OCI-M2 (cell line): ENCODE data around the gene GRIA4.
"Not testable (repeated sequence)": the region's sequence is repeated elsewhere in the genome, so short reads cannot be mapped to it uniquely, and the experiment has no call there.

Source experiments
- DNase-seq: peaks from one replicate; lab custom pipeline; 2025; ENCODE audit not compliant: unreplicated experiment; lab: John Stamatoyannopoulos, UW

GRIA4 gene

DNA sequence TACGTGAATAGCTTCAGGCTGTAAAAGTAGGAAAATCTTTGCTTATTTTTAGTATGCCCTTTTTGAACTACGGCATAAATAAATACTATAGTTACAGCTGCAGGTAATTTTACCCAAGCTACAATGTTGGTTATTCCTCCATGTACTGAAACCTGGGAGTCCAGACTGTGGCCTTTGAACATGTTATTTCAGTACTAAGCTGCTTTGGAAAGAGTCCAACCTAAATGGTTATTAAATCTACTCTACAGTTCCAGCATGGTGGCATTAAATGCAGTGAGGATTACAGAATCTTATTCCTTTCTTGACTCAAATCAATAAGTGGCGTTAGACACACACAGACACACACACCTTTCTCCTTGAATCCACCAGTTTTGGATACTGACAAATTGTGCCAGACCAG lies 247.1 kb downstream of the GRIA4 start:
- DNase-seq: no peak

DNA sequence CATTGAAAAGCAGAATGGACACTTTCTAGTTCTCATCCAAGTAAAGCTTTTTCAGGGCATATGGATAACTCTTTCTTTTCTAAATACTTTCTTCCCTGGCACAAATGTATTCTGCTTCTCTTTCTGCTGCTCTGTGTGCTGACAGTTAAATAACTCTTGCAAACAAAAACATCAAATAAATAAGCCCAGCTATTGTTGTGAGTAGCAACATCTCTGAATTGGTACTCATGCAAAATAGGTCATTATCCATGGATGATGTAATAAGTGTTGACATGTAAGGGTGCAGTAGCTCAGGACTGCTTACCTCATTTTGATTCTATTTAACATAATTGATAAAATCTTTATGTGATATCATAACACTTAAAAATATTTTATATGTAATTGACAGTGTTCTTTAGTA lies 247.9 kb downstream of the GRIA4 start:
- DNase-seq: no peak

- no peak for DNase-seq
Observed at GRCh38 chr11:105858841-105859240, 249.0 kb downstream of the GRIA4 start.

- DNase-seq: no peak
Observed at GRCh38 chr11:105860105-105860504, 250.2 kb downstream of the GRIA4 start.

DNA sequence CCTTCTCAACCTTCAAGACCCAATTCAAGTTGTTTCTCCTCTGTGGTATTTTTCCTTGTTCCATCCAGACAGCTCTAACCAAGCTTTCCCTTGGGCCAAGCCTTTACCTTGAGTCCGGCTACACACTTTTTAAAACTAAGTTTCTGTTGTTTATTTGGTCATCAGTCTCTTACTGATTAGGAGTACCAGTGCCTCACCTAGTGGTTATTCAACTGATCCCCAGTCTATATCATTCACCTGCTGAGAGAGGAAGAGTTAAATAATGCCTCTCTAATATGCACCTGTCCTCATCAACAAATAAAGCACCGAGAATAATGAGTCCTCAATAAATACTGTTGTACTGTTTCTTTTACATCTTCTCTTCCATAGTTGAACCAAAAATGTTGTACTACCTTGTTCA lies 251.4 kb downstream of the GRIA4 start:
- no peak for DNase-seq

GRCh38 chr11:105862736-105863367 lies 253.0 kb downstream of the GRIA4 start:
- DNase-seq: no peak

DNA sequence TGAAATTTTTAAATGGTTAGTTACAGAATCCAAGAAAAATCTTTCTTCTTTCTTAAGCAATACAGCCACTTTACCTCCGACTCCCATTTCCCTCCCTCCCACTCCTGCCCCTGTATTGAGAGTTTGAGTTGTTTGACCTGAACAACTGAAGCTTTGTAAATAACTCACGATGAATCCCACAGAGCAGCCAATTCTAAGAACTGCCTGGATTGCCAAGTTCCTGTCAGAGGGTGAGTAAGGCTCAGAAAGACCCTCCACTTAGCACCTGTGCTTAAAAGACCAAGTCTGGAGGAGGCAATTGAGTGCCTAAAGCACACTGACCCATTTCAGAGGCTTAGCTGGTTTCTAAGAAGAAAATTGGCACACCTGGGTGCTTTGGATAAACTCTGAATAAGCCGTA lies 253.7 kb downstream of the GRIA4 start:
- DNase-seq: no peak

- DNase-seq: no peak
Observed at GRCh38 chr11:105867742-105868141, 257.9 kb downstream of the GRIA4 start.

GRCh38 chr11:105868762-105869285 lies 259.0 kb downstream of the GRIA4 start:
- no peak for DNase-seq

- no peak for DNase-seq
Observed at GRCh38 chr11:105870516-105871113, 260.7 kb downstream of the GRIA4 start.

DNA sequence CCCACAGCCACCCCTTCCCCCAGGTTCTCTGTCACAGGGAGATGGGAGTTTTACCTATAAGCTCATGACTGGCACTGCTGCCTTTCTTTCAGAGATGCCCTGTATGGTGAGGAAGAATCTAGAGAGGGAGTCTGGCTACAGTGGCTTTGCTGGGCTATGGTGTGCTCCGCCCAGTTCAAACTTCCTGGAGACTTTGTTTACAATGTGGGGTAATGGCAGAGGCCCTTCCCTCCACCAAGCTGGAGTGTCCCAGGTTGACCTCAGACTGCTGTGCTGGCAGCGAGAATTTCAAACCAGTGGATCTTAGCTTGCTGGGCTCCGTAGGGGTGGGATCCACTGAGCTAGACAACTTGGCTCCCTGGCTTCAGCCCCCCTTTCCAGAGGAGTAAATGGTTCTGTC lies 268.6 kb downstream of the GRIA4 start:
- DNase-seq: no peak

DNA sequence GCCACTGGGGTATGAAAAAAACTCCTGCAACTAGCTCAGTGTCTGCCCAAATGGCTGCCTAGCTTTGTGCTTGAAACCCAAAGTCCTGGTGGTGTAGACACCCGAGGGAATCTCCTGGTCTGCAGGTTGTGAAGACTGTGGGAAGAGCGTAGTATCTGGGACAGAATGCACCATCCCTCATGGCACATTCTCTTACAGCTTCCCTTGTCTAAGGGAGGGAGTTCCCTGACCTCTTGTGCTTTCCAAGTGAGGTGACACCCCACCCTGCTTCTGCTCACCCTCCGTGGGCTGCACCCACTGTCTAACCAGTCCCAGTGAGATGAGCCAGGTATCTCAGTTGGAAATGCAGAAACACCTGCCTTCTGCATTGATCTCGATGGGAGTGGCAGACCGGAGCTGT lies 269.1 kb downstream of the GRIA4 start:
- not testable (repeated sequence) for DNase-seq

- no peak for DNase-seq
Observed at GRCh38 chr11:105881027-105881426, 271.2 kb downstream of the GRIA4 start.

DNA sequence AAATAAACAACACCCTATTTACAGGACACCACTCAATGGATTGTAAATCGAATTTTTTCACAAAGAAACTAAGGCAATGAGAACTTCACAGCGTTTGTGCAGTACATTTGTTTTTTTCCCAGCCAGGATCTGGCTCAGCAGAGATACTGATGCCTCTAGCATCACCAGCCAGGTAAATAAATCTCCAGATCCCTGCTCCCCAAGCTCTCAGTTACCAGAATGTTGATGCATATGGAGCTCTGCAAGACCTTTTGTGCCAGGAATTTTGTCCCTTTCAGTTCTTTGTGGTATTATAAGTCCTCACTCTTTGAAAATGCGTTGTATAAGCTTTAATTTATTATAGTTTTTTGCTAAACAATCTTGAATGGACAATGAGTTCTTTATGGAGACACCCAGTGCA lies 274.6 kb downstream of the GRIA4 start:
- DNase-seq: no peak

GRCh38 chr11:105891685-105892084 lies 281.8 kb downstream of the GRIA4 start:
- no peak for DNase-seq

DNA sequence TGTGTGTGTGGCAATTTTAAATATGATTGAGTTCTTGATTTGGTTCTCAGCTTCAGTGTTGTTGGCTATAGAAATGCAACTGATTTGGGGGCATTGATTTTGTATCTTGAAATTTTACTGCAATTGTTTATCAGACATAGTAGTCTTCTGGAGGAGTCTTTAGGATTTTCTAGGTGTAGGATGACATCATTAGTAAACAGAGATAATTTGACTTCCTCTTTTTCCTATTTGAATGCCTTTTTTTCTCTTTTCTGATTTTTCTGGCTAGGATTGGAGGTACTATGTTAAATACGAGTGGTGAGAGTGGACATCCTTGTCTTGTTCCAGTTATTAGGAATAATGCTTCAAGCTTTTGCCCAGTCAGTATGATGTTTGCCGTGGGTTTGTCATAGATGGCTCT lies 287.3 kb downstream of the GRIA4 start:
- no peak for DNase-seq

DNA sequence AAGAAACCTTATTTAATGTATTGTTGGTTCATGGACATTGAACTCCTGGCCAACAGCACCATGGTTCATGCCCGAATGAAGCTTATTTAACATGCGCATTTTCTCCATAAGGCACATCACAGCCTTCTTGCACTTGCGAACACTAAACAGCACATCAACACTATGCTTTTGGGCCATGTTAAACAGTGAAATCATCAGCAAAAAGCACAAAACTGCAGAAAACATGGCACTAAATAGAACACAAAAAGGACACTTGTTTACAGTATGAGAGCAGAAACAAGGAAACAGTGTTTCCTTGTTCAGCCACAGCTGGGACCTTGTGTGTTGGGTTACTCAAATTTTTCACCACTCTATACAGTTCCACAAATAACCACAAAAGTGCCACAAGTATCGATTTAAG lies 289.9 kb downstream of the GRIA4 start:
- no peak for DNase-seq

DNA sequence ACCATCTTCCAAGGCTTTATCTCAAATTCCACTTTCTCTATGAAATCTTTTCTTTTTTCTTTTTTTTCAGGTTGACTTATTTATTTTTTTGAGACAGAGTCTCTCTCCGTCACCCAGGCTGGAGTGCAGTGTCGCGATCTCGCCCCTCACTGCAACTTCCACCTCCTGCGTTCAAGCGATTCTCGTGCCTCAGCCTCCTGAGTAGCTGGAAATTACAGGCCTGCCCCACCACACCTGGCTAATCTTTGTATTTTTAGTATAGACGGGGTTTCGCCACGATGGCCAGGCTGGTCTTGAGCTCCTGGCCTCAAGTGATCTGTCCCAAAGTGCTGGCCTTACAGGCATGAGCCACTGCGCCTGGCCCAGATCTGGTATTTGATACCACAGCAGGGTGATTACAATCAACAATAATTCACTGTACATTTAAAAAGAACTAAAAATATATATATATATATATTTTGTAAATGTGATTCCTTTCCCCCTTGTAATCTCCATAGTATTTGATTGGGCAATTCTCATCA lies 290.7 kb downstream of the GRIA4 start:
- DNase-seq: no peak

DNA sequence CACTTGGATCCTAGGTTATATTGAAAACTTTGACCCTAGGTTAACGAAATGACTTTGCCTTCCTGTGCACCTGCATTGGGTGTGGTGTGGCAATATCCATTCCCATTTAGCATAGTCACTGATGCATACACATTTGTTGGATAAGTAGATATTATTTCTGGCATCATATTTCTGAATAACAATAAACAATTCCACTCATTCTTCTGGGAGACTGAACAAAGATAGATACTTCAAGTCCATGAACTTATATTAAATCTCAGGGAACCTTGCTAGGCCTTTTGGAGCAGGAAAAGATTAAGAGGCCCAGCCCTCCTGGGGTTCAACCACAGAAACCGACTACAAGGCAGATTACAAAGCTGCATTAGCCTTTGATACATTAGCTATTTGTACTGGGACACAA lies 293.2 kb downstream of the GRIA4 start:
- no peak for DNase-seq

- DNase-seq: no peak
Observed at GRCh38 chr11:105906517-105906916, 296.6 kb downstream of the GRIA4 start.

DNA sequence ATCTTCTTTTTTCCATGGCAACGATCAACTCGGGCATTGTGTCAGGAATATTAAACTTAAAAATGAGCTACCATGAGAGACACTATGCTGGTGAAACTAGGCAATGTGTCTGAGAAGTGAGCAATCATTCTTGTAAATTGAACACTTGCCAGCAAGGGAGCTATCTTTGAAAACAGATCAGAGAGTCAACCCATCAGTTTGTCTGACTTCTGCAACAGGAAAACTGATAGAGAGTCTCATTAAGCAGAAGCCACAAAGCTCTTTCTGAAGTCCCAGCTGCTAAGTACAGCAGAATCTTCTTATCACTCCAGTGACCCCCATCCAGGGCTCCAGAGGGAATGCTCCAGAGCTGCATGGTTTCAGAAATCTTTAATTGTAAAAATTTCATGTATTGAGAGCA lies 297.4 kb downstream of the GRIA4 start:
- DNase-seq: no peak

DNA sequence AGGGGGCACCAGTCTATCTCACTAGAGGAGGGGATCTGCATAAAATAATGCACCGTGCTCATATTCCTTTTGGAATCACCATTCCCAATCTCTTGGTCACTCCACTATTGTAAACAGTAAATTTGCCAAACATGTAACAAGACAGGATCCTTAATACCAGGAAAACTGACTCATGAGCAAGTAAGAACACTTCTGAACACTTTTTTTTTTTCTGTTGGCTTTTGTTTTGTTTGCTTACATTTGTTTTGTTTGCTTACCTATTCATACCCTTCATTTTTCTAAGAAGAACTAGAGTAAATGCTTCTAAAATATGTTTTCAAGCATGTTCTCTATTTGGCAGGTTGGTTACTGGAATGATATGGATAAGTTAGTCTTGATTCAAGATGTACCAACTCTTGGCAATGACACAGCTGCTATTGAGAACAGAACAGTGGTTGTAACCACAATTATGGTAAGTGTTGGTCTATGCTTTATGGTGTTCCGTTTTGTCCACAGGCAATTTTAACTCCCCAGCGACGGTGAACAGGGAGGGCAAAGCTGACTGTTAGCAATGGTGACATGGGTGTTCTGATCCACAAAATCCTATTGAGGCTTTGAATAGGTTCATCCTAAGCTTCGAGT lies 300.3 kb downstream of the GRIA4 start:
- no peak for DNase-seq
